ENCODE data around the gene FAM174C.

Gene FAM174C

GRCh38 chr19:1251330-1252220, 23.8 kb upstream of the FAM174C start:
- TF ChIP-seq, protein P1, sequence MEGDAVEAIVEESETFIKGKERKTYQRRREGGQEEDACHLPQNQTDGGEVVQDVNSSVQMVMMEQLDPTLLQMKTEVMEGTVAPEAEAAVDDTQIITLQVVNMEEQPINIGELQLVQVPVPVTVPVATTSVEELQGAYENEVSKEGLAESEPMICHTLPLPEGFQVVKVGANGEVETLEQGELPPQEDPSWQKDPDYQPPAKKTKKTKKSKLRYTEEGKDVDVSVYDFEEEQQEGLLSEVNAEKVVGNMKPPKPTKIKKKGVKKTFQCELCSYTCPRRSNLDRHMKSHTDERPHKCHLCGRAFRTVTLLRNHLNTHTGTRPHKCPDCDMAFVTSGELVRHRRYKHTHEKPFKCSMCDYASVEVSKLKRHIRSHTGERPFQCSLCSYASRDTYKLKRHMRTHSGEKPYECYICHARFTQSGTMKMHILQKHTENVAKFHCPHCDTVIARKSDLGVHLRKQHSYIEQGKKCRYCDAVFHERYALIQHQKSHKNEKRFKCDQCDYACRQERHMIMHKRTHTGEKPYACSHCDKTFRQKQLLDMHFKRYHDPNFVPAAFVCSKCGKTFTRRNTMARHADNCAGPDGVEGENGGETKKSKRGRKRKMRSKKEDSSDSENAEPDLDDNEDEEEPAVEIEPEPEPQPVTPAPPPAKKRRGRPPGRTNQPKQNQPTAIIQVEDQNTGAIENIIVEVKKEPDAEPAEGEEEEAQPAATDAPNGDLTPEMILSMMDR (IDR thresholded peaks at IDR 0.05; ENCODE audit: borderline replicate concordance, control extremely low read depth, extremely low read depth, insufficient read depth, missing control alignments): no peak
- DNase-seq (ENCODE audit: low spot score): no peak
- in situ Hi-C loops (cut with MboI; ENCODE audit: low sequenced_read_pairs, unreplicated experiment): no loop called here

DNA sequence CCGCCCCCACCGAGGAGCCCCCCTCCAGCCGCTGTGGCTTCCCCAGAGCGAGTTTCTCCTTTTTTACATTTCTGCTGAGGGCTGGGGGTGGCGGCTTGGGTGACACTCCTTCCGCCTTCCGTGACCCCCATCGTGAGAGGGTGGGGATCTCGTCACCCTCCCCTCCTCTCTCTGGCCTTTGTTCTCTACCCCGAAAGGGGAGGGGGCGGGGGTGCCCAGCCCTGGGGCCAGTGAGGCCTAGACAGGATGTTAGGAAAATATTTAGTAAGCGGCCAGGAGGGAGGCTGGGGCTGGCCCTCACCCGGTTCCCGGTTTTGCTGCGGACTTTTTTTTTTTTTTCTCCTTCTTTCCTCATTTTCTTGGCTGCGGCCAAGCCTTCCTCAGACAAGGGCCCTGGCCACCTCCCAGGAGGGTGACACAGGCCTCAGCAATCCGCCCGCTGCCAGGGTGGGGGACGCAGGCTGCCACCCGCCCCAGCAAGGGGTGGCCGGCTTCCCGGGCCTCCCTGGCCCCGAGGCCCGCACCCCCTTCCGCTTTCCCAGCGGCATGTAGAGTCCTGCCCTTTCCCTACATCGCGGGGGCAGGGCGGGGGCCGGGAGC, 23.0 kb upstream of the FAM174C start:
- TF ChIP-seq, protein P1 (IDR thresholded peaks at IDR 0.05; ENCODE audit: borderline replicate concordance, control extremely low read depth, extremely low read depth, insufficient read depth, missing control alignments): no peak
- in situ Hi-C loops (cut with MboI; ENCODE audit: low sequenced_read_pairs, unreplicated experiment): no loop called here
- DNase-seq (ENCODE audit: low spot score): no peak

- DNase-seq (ENCODE audit: low spot score): no peak
- in situ Hi-C loops (cut with MboI; ENCODE audit: low sequenced_read_pairs, unreplicated experiment): no loop called here
- TF ChIP-seq, protein P1 (IDR thresholded peaks at IDR 0.05; ENCODE audit: borderline replicate concordance, control extremely low read depth, extremely low read depth, insufficient read depth, missing control alignments): no peak
Observed at GRCh38 chr19:1252821-1253513, 22.4 kb upstream of the FAM174C start.

GRCh38 chr19:1253514-1254080, 21.7 kb upstream of the FAM174C start:
- TF ChIP-seq, protein P1 (IDR thresholded peaks at IDR 0.05; ENCODE audit: borderline replicate concordance, control extremely low read depth, extremely low read depth, insufficient read depth, missing control alignments): no peak
- in situ Hi-C loops (cut with MboI; ENCODE audit: low sequenced_read_pairs, unreplicated experiment): no loop called here
- DNase-seq (ENCODE audit: low spot score): no peak

DNA sequence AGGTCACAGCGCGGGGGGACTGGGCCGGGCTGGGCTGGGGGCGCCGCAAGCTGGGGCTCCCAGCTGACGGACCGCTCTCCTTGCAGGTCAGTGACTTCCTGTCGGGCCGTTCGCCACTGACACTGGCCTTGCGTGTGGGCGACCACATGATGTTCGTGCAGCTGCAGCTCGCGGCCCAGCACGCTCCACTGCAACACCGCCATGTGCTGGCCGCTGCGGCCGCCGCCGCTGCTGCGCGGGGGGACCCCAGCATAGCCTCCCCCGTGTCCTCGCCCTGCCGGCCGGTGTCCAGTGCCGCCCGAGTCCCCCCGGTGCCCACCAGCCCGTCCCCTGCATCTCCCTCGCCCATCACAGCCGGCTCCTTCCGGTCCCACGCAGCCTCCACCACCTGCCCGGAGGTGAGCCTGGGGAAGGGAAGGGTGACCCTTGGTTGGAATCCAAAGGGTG, 21.2 kb upstream of the FAM174C start:
- in situ Hi-C loops (cut with MboI; ENCODE audit: low sequenced_read_pairs, unreplicated experiment): no loop called here
- TF ChIP-seq, protein P1 (IDR thresholded peaks at IDR 0.05; ENCODE audit: borderline replicate concordance, control extremely low read depth, extremely low read depth, insufficient read depth, missing control alignments): no peak
- no peak for DNase-seq (ENCODE audit: low spot score)

GRCh38 chr19:1254530-1255185, 20.7 kb upstream of the FAM174C start:
- in situ Hi-C loops (cut with MboI; ENCODE audit: low sequenced_read_pairs, unreplicated experiment): no loop called here
- TF ChIP-seq, protein P1 (IDR thresholded peaks at IDR 0.05; ENCODE audit: borderline replicate concordance, control extremely low read depth, extremely low read depth, insufficient read depth, missing control alignments): no peak
- DNase-seq (ENCODE audit: low spot score): no peak
